ENCODE measurements around the gene FLNB.
"Not testable (repeated sequence)": the region's sequence is repeated elsewhere in the genome, so short reads cannot be mapped to it uniquely, and the experiment has no call there.

FLNB gene

DNA sequence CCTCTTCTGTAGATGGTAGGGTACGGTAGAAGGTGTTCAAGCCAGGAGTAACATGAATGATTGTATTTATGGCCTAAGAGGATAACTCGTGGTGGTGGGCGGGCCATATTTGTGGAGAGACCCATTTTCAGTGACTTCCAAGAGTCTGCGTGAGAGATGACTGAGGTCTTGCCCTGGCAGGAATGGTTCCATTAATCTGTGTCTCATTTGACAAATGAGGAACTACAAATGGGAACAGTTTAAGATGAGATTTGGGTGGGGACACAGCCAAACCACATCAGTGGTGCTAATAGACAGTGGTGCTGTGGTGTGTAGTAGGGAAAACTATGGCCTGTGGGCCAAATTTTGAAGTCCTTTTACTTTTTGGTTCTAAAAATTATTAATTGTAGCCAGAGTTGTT is 47.1 kb downstream of the FLNB start:
- DNase-seq, result no peak

DNA sequence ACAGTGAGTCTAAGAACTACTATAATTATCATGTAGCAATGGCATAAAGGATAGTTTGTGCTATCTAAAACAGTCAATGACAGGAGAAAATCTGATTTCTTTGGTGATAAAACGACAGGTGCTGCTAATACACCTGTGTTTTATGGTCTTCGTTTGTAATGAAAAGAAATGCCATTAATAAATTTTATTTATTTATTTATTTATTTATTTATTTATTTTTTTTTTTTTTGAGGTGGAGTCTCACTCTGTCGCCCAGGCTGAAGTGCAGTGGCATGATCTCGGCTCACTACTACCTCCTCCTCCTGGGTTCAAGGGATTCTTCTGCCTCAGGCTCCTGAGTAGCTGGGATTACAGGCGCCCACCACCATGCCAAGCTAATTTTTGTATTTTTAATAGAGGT is 47.7 kb downstream of the FLNB start:
- DNase-seq, result not testable (repeated sequence)

DNA sequence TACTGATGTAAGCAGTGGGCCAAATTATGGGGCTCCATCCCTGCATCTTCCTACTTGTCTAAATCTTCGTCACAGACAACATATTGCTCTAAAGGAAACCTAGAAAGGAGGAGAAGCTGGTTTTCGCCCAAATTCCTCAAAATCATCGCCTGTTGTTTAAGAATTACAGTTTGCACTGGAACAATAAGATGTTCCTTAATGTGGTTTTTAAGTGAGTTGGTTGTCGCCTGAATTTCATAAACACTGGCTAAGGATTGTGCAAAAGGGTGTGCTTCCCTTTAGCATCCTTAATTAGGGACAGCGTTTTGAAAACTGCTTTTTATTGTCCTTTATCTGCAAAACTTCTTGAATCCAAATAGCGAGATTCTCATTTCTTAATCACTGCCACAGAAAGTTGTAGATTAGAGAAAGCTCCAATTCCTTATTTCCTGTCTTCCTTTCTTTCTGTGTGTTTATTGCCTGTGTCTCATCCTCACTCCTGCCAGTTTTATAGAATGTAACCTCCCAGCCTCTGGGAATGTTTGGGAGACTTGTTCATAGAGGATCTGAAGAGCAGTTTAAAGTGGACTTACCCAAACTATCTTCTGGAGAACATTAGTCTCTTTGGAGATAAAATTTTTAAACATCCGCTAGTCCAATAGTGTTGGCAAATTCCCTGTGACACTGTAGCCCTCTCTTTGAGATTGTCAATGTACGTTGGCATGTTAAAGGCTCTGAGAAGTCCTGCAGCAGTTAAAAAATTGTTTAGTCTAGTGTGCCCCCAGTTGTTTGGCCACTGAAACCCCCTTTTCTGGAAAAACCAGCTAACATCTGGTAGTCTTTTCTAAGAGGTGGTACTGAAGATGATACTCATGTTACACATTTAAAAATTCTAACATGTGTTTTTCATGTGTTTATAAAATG is 50.4 kb downstream of the FLNB start:
- DNase-seq, result no peak

DNA sequence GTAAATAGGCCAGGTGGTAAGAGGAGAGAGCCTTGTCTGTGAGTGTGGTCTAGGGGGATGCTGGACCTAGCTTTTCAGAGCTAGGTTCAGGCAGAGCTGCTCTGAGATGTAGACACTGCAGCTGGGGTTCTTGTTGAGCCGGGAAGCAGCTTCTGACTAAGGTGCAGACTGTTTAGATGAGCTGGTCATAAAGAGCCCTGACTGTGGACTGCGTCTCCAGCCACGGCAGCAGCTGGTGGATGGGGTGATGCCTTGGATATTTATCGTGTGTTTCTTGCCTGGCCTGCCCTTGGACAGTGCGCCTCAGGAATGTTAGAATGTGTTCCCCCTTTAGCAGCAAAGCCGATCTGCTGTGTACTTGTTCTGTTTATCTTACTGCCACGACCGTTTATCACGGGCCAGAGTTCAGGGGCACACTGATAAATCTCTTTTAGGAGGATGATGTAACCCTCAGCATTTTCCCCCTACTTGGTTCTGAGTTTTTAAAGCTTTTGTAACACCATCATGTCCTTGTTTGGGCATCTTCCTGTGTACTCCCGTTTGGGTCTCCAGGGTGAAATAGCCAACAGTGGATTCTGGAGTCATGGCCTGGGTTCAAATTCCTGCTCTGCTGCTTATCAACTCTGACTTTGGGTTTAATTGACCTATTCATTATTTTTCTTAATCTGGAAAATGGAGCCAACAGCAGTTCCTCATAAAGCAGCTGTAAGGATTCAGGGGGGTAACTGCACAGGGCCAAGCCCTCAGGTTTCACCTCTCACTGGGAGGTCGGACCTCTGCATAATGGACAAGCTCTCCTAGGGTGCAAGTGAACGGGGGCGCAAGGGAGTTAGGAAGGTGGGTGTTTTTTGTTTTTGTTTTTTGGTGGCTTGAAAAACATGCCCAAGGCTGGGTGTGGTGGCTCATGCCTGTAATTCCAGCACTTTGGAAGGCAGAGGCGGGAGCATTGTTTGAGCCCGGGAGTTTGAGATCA is 51.4 kb downstream of the FLNB start:
- DNase-seq, result no peak

DNA sequence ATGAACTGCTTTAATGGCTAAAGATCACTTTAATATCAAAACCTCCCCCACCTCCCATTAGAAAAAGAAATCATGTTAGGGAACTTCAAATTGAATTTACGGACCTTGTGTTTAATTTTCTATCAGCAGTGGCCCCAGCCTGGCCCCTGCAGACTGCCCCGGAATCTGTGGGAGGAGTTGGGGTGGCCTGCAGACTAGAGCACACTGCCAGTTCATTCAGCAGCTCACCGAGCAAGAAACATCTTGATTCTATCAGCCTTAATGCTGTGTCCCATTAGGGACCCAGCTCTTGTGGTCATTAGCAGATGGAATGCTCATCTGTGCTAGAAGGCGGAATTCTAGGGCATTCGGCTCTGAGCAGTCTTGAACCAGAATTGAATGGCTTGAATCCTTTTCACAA is 54.2 kb downstream of the FLNB start:
- peak; percentile 73 for DNase-seq

DNA sequence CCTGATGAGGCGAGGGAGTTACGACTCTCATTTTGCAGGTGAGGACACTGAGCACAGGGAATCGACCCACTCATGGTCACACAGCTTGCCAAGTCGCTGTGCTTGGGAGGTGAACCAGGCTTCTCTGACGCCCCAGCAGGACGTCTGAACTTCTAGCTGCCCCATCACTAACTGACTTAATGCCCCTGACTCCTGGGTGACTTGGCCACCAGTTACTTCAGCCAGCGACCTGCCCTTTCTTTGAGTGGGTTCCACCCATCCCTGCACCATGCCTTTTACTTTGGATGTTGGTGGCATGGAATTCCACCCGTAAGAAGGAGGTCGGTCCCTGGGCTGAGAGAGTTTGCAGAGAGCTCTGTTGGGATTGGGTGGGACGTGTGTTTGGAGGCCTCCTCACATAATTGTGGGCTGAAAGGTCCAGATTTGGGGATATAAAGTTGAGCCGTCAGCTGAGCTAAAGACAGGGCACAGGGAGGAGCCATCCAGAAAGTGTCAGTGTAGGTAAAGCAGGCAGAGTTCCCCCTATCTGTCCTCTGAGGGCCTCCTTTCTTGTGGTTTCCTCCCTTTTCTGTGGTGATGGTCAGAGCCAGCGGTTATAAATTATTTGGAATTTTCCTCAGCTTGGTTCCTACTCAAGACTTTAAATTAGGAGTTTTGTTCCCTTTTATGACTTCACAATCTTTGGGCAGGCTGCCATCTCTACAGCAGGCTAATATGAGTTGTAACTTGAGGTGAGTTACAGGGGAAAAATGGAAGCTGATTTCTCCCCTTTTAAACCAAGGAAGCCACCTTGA is 55.0 kb downstream of the FLNB start:
- DNase-seq, result no peak

DNA sequence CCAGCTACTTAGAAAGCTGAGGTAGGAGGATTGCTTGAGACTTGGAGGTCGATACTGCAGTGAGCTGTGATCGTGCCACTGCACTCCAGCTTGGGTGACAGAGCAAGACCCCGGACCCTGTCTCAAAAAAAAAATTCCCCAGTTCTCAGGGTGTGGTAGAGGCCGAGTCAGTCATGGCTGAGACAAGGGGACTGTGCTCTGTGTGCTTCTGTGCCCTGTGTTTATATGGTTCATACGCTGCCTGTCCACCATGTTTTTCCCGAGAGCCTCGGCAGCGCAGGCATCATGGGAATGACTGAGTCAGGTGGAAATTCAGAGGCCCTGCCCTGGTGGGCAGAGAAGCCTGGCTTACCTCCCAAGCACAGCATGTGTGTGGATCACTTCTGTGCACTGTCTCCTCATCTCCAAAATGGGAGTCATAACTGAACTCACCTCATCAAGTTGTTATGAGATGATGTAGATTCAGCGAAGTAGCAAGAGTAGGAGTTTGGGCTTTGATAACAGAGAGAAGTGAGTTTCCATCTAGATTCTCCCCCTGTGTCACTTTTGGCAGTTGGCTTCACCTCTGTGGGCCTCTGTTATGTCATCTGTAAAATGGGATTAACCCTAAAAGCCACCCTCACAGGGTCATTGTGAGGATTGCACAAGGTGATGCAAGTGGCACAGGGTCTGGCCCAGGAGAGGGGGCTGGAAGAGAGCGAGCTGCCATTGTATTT is 56.9 kb downstream of the FLNB start:
- DNase-seq, result no peak

DNA sequence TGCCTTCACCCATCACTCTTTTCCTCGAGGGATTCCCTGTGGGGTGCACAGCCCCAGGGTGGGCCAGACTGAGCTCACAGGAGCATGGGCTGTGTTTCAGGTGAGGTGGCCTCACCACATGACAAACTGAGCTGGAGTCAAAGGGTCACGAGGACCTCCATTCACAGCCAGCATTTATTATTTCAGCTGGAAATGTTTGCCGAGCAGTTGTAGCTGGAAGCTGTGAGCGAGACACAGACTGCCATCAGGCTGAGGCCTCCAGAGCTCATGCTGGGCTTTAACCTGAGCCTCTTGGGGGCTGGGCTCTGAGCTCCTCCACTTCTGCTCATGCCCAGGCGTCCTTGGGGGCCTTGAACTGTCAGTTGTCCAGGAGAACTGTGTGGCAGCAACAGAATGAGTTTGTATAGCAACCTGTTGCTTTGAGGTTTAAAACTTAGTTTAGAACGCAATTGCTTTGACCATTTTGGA is 57.5 kb downstream of the FLNB start:
- no peak for DNase-seq

DNA sequence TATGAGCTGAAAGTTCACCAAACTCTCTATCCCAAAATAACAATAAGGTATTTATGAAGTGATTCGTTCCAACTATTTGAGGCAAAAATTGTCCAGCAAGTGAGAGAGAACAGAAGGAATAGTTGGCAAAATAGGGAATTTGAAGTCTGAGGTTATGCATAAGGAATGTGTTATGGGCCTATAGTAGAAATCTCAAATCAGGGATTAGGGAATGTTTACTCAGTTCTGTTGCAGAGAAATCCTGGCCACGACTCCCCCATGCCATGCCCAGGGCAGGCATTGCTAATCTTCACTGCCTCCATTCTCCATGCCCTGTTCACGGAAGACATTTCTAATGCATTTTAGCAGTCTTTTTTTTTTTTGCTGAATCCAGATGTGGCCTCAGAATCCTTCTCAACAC is 58.6 kb downstream of the FLNB start:
- DNase-seq, result no peak

DNA sequence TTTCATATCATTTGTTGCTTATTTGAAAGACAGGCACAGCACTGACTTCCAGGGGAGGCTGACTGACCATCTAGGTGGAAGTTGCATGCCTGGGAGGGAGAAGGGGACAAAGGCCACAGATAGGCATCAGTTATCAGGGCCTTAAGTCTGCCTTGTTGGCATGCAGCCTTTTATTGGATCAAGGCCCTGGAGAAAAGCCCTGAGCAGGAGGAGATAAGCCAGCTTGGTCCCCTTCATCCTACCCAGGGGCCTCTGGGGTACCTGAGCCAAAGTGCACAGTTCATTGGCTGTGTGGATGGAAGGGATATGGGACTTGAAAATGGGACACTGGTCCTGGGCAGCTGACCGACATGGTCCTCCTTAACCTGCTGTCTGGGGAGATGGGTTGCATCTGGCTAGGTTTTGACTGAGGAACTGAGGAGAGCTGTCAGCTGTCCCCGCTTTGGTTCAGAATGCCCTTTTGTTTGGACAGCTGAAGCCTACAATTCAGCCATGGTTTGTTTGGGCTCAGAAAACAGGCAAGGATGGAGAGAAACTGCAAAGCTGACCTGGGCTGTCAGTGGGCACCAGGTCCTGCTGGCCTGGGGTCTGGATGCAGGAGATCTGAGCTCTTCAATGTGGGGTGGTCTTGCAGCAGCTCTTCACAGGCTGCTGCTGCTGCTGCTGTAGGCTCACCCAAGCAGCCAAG is 60.0 kb downstream of the FLNB start:
- DNase-seq, result no peak

DNA sequence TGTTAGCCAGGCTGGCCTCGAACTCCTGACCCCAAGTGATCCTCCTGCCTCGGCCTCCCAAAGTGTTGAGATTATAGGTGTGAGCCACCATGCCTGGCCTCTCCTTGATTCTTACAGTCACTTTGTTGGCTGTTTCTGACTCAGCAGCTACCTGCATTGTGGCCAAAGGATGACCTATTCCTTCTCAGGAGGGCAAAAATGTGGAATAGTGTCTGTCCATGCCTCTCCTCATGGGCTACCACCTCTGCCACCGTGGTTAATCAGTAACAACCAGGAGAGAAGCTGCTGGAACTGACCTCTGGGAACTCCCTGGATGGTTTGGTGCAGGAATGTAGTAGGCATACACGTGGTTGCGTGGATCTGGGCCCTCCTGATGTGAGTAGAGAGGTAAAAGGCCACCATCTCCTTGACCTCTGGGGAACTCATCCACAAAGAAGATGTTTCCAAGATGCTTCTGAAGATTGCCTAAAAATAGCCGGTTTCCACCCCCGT is 63.3 kb downstream of the FLNB start:
- no peak for DNase-seq

DNA sequence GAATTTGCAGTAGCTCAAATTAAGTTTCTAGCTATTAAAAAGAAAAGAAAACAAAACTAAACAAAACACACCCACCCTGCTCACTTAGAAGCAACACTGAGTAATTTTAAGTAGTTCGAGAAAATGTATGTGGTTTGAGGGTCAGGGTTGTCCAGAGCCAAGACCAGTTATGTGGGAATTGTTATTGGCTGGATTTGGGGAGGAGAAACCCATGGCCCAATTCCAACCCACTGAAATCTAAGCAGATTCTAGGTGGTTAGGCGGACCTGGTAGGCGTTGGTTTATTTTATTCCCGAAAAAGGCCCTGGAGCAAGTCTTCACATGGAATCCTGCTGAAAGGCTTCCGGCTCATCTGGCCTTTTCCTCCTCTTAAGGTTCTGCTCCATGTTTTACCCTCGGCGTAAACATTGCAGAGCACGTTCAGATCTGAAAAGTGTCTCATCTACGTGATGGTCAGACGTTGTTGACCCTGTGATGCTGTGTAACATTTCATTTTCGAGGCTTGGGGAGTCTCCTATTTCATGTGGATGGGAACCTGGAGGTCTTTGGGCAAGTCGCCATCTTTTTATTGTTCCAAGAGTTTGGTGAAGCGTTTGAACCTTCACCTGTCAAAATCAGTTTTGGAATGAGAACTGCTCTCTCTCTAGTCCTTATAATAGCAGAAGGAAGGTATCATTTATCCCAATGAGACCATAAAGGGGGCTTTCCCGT is 64.0 kb downstream of the FLNB start:
- peak; percentile 80 for DNase-seq

DNA sequence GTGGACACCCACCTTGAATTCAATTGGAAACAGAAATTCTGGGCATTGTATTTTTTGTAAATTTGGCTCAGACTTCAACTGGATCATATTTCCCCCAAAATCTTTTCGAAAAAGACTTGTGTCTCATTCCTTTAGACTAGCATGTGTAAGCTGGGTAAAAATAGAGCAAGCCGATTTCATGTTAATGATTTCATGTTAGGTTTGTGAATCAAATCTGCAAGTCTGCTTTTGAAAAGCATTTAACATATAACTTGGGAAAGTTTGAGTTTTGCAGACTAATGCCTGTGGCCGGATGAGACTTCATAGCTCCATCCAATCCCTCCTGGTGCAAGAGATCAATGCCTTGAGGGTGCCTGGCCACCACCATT is 64.5 kb downstream of the FLNB start:
- DNase-seq, result no peak

DNA sequence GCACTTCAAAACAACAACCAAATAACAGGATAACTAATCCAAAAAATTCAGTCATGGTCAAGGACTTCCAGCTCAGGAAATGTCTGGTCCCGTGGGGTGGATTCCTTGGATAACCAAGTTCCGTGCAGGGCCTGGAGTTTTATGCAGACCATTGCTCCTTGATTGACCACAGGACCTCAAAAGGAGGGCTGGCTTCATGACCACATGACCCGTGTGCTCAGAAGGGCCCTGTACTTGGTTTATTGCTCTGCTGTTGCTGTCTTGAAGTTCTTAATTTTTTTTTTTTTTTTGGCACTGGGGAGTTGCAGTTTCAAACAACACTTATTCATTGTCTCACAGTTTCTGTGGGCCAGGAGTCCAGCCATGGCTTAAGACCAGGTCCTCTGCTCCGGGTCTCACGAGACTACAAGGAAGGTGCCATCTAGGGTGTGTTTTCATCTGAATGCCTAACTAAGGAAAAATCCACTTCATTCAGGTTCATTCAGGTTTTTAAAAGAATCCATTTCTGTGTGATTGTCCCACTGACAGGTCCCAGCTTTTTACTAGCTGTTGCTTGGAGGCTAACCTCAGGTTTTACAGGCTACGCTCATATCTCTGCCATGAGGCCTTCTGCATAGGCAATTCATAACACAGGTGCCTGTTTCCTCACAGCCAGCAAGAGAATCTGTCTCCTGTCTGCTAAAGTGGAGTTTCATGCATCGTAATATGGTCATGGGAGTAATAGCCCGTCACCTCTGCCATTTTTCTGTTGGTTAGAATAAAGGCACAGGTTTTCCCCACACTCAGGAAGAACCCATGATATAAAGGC is 65.3 kb downstream of the FLNB start:
- DNase-seq, result no peak

DNA sequence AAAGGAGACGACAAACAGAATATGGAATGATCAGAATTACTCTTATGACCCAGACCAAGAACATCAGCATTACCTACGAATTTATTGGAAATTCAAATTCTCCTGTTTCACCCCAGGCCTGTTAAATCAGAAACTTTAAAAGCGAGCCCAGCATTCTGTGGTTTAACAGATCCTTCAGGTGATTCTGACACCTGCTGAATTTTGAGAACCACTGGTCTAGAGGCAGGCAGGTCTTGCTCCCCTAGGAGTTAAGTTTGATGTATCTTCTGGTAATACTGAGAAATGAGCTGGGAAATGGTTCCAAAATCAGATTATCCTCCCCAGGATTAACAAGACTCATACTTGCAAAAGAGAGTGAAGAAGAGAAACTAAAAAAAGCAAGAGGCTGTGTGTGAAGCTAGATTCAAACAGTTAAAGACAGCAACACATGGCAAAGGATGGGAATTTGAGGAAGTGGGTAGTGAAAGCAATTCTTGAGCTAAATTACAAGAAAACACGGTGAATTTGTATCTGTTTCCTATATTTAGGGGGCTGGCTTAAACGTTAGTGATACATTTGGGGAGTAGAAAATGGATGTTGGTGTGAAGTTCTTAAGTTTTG is 66.0 kb downstream of the FLNB start:
- DNase-seq, result no peak

DNA sequence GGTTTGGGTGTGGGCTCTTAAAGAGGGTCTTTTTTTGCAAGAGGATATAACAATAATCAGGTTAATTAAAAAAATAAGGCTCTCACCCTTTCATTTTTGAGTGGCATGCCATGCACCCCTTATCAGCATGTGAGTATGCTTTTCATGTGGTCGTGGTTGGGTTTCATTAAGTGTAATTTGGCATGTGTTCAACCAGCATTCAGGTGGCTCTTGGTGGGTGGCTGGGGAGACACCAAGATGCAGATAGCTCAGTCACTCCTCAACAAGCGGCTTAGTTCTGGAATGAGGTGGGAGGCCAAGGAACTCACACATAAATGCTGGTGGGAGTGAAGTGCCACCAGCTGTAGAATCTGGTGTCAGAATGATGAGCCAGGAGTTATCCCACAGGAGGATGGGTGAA is 66.8 kb downstream of the FLNB start:
- DNase-seq, result no peak

DNA sequence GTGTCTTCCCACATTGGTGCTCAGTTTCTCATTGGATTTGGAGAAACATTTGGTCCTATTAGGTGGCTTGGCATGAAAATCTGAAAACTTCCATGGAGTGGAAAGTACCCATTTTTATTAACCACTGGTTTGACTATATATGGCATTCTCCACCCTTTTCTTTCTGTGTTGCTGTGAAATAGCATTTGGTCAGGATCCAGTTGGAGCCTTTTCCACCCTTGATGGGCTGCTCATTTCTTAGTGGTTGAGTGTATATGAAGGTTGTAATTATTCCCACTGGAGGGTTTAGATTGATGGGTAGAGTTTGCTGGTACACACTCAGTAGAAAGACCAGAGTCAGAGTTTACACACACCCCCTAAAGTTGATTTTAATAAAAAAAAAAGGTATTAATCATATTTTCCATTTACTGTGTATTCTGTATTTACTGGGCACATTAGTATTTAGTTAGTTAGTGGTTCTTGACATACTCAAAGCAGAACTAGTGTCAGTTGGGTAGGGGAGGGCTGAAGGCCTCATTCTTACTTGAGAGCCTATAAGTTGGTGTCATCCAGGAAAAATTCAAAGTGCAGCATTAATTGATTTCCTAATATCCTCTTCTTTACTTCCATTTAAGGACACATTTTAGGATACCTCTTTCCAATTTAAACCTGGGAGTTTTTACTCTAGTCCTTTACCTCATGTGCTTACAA is 69.5 kb downstream of the FLNB start:
- DNase-seq, result no peak

DNA sequence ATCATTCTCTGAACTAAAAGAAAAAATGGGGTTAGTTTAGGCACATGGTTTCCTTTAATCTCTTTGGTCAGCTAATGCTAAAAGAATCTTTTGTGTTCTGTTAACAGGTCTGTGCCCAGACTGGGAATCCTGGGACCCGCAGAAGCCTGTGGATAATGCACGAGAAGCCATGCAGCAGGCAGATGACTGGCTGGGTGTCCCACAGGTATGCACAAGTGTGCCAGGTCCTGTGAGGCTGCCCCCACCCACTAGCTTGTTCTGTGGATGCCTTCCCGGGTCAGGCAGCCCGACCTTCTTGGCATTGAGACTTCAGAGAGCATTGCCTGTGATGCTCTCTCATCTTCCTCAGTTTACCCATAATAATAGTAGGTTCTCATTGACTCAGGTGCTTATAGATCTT is 70.4 kb downstream of the FLNB start:
- no peak for DNase-seq

DNA sequence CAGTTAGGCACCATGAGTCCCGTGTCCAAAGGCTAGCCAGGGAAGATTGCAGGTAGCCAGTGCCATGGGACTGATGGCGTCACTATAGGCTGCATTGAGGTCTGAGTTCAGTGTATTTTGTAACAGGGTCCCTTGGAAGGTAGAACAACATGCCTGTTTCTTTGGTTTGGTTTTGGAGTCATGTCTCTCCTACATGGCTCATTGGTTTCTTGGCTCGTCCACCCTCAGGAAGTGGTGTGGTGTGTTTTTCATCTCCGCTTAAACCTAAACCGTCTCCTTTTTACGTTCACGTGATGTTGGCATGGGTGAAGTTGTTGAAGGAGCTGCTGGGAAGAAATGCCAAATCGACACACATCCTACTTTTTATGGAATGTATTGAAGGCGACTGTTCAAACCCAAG is 71.6 kb downstream of the FLNB start:
- DNase-seq, result no peak

Measured in left hindlimb (tissue), 1 donor.